Coronary artery (tissue), 2 donors: ENCODE data around the gene KIR3DL2.
"Not testable (repeated sequence)": the region's sequence is repeated elsewhere in the genome, so short reads cannot be mapped to it uniquely, and the experiment has no call there.

Experiments used
- DNase-seq: peaks from one replicate; pipeline ENCODE4 v3.0.0-alpha.2; 2017; ENCODE audit warnings: low spot score
- H3K27ac ChIP-seq, 2 donors: fragments of 200-600 bp; sonication (generic); one replicate each; pipeline ENCODE4 v1.5.1; 2016 to 2019
- H3K4me3 ChIP-seq: fragments of 200-600 bp; sonication (generic); 2 replicates; pipeline ENCODE4 v1.5.1; 2016; ENCODE audit warnings: mild to moderate bottlenecking, moderate library complexity
- CTCF ChIP-seq: fragments of 200-600 bp; sonication (generic); IDR thresholded peaks from one replicate; pipeline ENCODE4 v1.5.1; 2019; ENCODE audit warnings: antibody characterized with exemption

The KIR3DL2 gene

GRCh38 chr19:54903303-54903702, 53.1 kb downstream of the KIR3DL2 start:
- no peak for DNase-seq
- H3K27ac ChIP-seq, result no peak overlapping the region
- no peak for TF ChIP-seq CTCF
- no peak overlapping the region for H3K4me3 ChIP-seq

GRCh38 chr19:54904261-54904660, 54.0 kb downstream of the KIR3DL2 start:
- not testable (repeated sequence) for DNase-seq, H3K27ac ChIP-seq, H3K4me3 ChIP-seq

GRCh38 chr19:54905421-54905802, 55.2 kb downstream of the KIR3DL2 start:
- H3K4me3 ChIP-seq, result no peak overlapping the region
- TF ChIP-seq CTCF, result no peak
- no peak for DNase-seq
- no peak overlapping the region for H3K27ac ChIP-seq

GRCh38 chr19:54905803-54906511, 55.7 kb downstream of the KIR3DL2 start, which contains the start of gene NCR1:
TSS of gene NCR1 (plus strand) at chr19:54906148. CDS start at chr19:54906188, 40 bp downstream.
- H3K27ac ChIP-seq, result no peak within 1 kb of the TSS
- no peak for DNase-seq
- no peak within 1 kb of the TSS for H3K4me3 ChIP-seq
- TF ChIP-seq CTCF, result no peak

GRCh38 chr19:54906819-54907218, 56.6 kb downstream of the KIR3DL2 start:
- H3K4me3 ChIP-seq, result no peak overlapping the region
- H3K27ac ChIP-seq, result no peak overlapping the region
- TF ChIP-seq CTCF, result no peak
- no peak for DNase-seq

GRCh38 chr19:54907899-54908298, 57.7 kb downstream of the KIR3DL2 start:
- not testable (repeated sequence) for DNase-seq, H3K4me3 ChIP-seq, H3K27ac ChIP-seq
